Measurements from ENCODE around the gene THEM5.

Gene THEM5

DNA sequence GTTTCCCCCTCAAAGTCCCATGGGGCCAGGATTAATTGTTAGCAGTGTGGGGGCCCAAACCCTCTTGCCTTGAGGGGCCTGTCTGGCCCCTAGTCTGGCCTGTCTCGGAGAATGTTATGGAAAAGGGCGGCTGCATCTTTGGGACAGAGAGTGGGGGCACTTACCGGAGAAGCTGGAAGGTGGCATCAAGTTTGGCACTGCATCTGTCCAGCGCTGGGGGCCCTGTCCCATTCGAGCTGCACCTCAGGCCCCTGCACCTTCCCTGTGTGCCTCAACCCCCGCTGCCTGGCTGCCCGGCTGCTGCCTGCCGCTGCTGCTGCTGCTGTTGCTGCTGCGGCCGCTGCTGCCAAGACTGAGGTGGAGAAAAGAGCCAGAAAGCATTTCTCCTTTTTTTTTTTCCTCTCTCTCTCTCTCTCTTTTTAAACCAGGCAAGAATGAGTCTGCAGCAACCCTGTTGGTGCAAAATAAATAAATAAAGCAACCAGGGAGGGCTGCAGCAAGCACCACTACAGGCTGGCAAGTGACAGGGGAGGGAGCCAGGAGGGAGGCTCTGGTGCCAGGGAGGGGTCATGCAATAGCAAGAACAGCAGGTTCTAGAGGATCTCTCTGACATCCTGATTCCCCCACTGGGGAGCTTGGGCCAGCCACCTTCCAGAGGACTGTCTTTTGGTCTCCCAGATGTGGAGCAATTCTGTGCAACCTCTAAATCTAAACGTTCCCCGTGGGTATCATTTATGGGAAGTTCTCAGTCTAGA lies 48.3 kb downstream of the THEM5 start, which contains the start of gene LINGO4:
LINGO4 (minus strand) TSS at position 354 of the 755 bp plus-strand sequence. CDS start 2,715 bp downstream, outside the sequence.
- no peak for DNase-seq
- no peaks in the 10 kb centered on the region for H3K27me3 ChIP-seq (ENCODE audit: insufficient read depth, low read length, poor library complexity)
- no CpG with 5 or more reads among the region's 12 CpGs for WGBS (ENCODE audit: extremely low coverage, insufficient coverage, low lambda C conversion rate)
- no peak within 1 kb of the TSS for H3K23ac ChIP-seq (ENCODE audit: low read length)
- H3K36me3 ChIP-seq (ENCODE audit: control insufficient read depth, insufficient read depth, low read length): no peaks in the 10 kb centered on the region
- no peak within 1 kb of the TSS for H2BK15ac ChIP-seq (replicated peaks; ENCODE audit: low read depth)
- no peak within 1 kb of the TSS for H2AK5ac ChIP-seq (ENCODE audit: low read length)
- no peak within 1 kb of the TSS for H3K9ac ChIP-seq (ENCODE audit: low read length)
- no peak within 1 kb of the TSS for H3K18ac ChIP-seq (ENCODE audit: low read length)
- no peaks in the 10 kb centered on the region for H3K4me1 ChIP-seq (ENCODE audit: control insufficient read depth, low read depth, low read length)
- no peak within 1 kb of the TSS for H4K5ac ChIP-seq (ENCODE audit: low read length)
- H3K56ac ChIP-seq (ENCODE audit: low read length): no peak within 1 kb of the TSS
- H3K4me3 ChIP-seq (ENCODE audit: low read length): no peak within 1 kb of the TSS
- no peaks in the 10 kb centered on the region for H3K79me1 ChIP-seq (ENCODE audit: low read length)
- H2BK120ac ChIP-seq (ENCODE audit: low read depth, low read length): no peak within 1 kb of the TSS
- no peak within 1 kb of the TSS for H3K4ac ChIP-seq (ENCODE audit: low read depth, low read length)
- no peak within 1 kb of the TSS for H3K27ac ChIP-seq (ENCODE audit: low read depth, low read length)
- H2BK5ac ChIP-seq (ENCODE audit: low read length): no peak within 1 kb of the TSS
- no peak within 1 kb of the TSS for H4K8ac ChIP-seq (ENCODE audit: low read depth, low read length)
- no peaks in the 10 kb centered on the region for H3K79me2 ChIP-seq (ENCODE audit: control insufficient read depth, insufficient read depth, low read length)
- no peak within 1 kb of the TSS for H3K4me2 ChIP-seq (ENCODE audit: low read length)

DNA sequence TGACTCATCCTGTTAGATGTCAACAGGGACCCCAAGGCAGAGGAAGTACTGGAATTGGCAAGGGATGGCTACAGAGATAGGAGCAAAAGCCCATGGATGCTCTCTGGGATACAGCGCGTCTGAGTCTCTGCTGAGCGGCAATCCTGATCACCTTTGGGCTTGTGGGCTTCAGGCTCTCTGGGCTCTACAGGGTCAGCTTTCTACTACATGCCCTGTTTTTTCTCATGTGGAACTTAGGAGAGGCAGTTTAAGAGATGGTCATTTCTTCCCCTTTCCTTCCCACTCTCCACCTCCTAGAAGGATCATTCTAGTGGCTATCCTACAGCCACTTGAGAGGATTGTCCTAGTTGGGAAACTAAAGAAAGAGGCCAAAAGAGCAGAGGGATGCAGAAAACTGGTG lies 49.6 kb downstream of the THEM5 start:
- Histone ChIP-seq H3K79me2 (ENCODE audit: control insufficient read depth, insufficient read depth, low read length) (no peaks in the 10 kb centered on the region), H3K23ac (ENCODE audit: low read length) (no peak overlapping the region), H3K4me3 (ENCODE audit: low read length) (no peak overlapping the region), H3K56ac (ENCODE audit: low read length) (no peak overlapping the region), H3K9ac (ENCODE audit: low read length) (no peak overlapping the region), H3K4ac (ENCODE audit: low read depth, low read length) (no peak overlapping the region), H4K5ac (ENCODE audit: low read length) (no peak overlapping the region), H3K36me3 (ENCODE audit: control insufficient read depth, insufficient read depth, low read length) (no peaks in the 10 kb centered on the region), H3K4me2 (ENCODE audit: low read length) (no peak overlapping the region), H2BK5ac (ENCODE audit: low read length) (no peak overlapping the region), H3K27ac (ENCODE audit: low read depth, low read length) (no peak overlapping the region), H2AK5ac (ENCODE audit: low read length) (no peak overlapping the region), H3K18ac (ENCODE audit: low read length) (no peak overlapping the region), H2BK15ac (replicated peaks; ENCODE audit: low read depth) (no peak overlapping the region), H3K27me3 (ENCODE audit: insufficient read depth, low read length, poor library complexity) (no peaks in the 10 kb centered on the region), H3K4me1 (ENCODE audit: control insufficient read depth, low read depth, low read length) (peaks cover 2% of the 10 kb centered on the region), H3K79me1 (ENCODE audit: low read length) (no peaks in the 10 kb centered on the region), H2BK120ac (ENCODE audit: low read depth, low read length) (no peak overlapping the region), H4K8ac (ENCODE audit: low read depth, low read length) (no peak overlapping the region)
- DNase-seq: no peak
- WGBS (ENCODE audit: extremely low coverage, insufficient coverage, low lambda C conversion rate): no CpG with 5 or more reads among the region's 3 CpGs

DNA sequence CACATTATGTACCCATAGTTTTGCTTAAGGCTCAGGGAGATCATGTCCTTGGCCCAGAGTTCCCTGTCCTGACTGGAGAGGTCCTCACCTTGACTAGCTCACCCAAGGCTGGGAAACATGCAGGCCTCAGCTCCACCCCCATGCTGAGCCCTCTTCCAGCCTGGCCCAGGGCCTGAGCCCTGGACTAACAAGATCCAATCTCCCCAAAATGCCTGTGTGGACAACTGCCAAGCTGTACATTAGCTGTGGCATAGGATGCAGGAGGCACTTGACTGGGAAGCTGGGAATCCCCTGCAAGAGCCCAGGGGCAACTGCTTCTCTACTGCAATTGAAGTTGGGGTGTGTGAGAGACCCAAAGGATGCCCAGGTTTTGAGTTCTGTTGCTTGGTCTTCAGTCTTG lies 50.3 kb downstream of the THEM5 start:
- Histone ChIP-seq H3K36me3 (ENCODE audit: control insufficient read depth, insufficient read depth, low read length) (no peaks in the 10 kb centered on the region), H3K79me1 (ENCODE audit: low read length) (no peaks in the 10 kb centered on the region), H4K5ac (ENCODE audit: low read length) (no peak overlapping the region), H2BK120ac (ENCODE audit: low read depth, low read length) (no peak overlapping the region), H3K27ac (ENCODE audit: low read depth, low read length) (no peak overlapping the region), H3K79me2 (ENCODE audit: control insufficient read depth, insufficient read depth, low read length) (no peaks in the 10 kb centered on the region), H3K4me1 (ENCODE audit: control insufficient read depth, low read depth, low read length) (peaks cover 2% of the 10 kb centered on the region), H2BK5ac (ENCODE audit: low read length) (no peak overlapping the region), H3K27me3 (ENCODE audit: insufficient read depth, low read length, poor library complexity) (no peaks in the 10 kb centered on the region), H3K23ac (ENCODE audit: low read length) (no peak overlapping the region), H3K9ac (ENCODE audit: low read length) (no peak overlapping the region), H3K18ac (ENCODE audit: low read length) (no peak overlapping the region), H2AK5ac (ENCODE audit: low read length) (no peak overlapping the region), H3K4me2 (ENCODE audit: low read length) (no peak overlapping the region), H2BK15ac (replicated peaks; ENCODE audit: low read depth) (no peak overlapping the region), H4K8ac (ENCODE audit: low read depth, low read length) (no peak overlapping the region), H3K56ac (ENCODE audit: low read length) (no peak overlapping the region), H3K4me3 (ENCODE audit: low read length) (no peak overlapping the region), H3K4ac (ENCODE audit: low read depth, low read length) (no peak overlapping the region)
- no peak for DNase-seq

DNA sequence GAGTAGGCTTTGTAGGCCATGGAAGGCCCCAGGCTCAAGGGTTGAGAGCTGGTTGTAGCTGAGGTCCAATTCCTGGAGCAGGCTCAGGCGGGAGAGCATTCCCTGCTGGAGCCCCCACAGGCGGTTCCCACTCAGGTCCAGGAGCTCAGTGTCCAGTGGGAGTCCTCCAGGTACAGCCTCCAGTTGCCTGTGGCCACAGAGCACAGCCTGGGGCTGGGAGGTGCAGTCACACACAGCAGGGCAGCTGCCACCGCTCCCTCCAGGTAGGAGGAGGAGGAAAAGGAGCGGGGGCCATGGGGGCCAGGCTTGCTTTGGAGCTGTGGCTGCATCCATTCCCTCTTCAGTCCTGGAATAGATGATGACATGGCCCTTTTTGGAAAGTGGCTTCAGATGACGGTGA lies 51.1 kb downstream of the THEM5 start:
- Histone ChIP-seq H2AK5ac (ENCODE audit: low read length) (no peak overlapping the region), H2BK5ac (ENCODE audit: low read length) (no peak overlapping the region), H3K27ac (ENCODE audit: low read depth, low read length) (no peak overlapping the region), H3K4me1 (ENCODE audit: control insufficient read depth, low read depth, low read length) (peaks cover 2% of the 10 kb centered on the region), H3K79me2 (ENCODE audit: control insufficient read depth, insufficient read depth, low read length) (no peaks in the 10 kb centered on the region), H3K4me3 (ENCODE audit: low read length) (no peak overlapping the region), H3K56ac (ENCODE audit: low read length) (no peak overlapping the region), H3K27me3 (ENCODE audit: insufficient read depth, low read length, poor library complexity) (no peaks in the 10 kb centered on the region), H2BK15ac (replicated peaks; ENCODE audit: low read depth) (no peak overlapping the region), H4K5ac (ENCODE audit: low read length) (no peak overlapping the region), H3K4me2 (ENCODE audit: low read length) (no peak overlapping the region), H3K36me3 (ENCODE audit: control insufficient read depth, insufficient read depth, low read length) (no peaks in the 10 kb centered on the region), H3K18ac (ENCODE audit: low read length) (no peak overlapping the region), H4K8ac (ENCODE audit: low read depth, low read length) (no peak overlapping the region), H2BK120ac (ENCODE audit: low read depth, low read length) (no peak overlapping the region), H3K23ac (ENCODE audit: low read length) (no peak overlapping the region), H3K79me1 (ENCODE audit: low read length) (no peaks in the 10 kb centered on the region), H3K4ac (ENCODE audit: low read depth, low read length) (no peak overlapping the region), H3K9ac (ENCODE audit: low read length) (no peak overlapping the region)
- no peak for DNase-seq
- WGBS (ENCODE audit: extremely low coverage, insufficient coverage, low lambda C conversion rate): no CpG with 5 or more reads among the region's 5 CpGs

DNA sequence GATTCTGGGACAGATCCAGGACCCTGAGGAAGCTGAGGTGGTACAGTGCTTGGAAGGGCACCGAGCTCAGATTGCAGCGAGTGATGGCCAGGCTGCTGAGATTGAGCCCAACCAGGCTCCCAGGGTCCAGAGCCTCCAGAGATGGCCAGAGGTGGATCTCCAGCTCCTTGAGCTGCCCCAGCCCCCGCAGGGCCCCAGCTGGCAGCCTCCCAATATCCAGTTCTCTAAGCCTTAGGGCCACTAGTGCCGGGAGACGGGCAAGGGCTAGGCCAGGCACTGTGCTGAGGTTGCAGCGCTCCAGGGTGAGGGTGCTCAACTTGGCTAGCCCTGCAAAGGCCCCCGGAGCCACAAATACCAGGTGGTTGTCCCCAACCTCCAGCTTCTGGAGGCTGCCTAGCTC lies 51.7 kb downstream of the THEM5 start:
- Histone ChIP-seq H3K27ac (ENCODE audit: low read depth, low read length) (no peak overlapping the region), H3K56ac (ENCODE audit: low read length) (no peak overlapping the region), H3K18ac (ENCODE audit: low read length) (no peak overlapping the region), H2BK5ac (ENCODE audit: low read length) (no peak overlapping the region), H3K4me2 (ENCODE audit: low read length) (no peak overlapping the region), H3K27me3 (ENCODE audit: insufficient read depth, low read length, poor library complexity) (no peaks in the 10 kb centered on the region), H2BK15ac (replicated peaks; ENCODE audit: low read depth) (no peak overlapping the region), H2AK5ac (ENCODE audit: low read length) (no peak overlapping the region), H3K4ac (ENCODE audit: low read depth, low read length) (no peak overlapping the region), H3K79me2 (ENCODE audit: control insufficient read depth, insufficient read depth, low read length) (no peaks in the 10 kb centered on the region), H4K8ac (ENCODE audit: low read depth, low read length) (no peak overlapping the region), H3K79me1 (ENCODE audit: low read length) (no peaks in the 10 kb centered on the region), H3K36me3 (ENCODE audit: control insufficient read depth, insufficient read depth, low read length) (no peaks in the 10 kb centered on the region), H3K23ac (ENCODE audit: low read length) (no peak overlapping the region), H4K5ac (ENCODE audit: low read length) (no peak overlapping the region), H3K4me1 (ENCODE audit: control insufficient read depth, low read depth, low read length) (peaks cover 2% of the 10 kb centered on the region), H3K4me3 (ENCODE audit: low read length) (no peak overlapping the region), H2BK120ac (ENCODE audit: low read depth, low read length) (no peak overlapping the region), H3K9ac (ENCODE audit: low read length) (no peak overlapping the region)
- WGBS (ENCODE audit: extremely low coverage, insufficient coverage, low lambda C conversion rate): no CpG with 5 or more reads among the region's 7 CpGs
- no peak for DNase-seq

DNA sequence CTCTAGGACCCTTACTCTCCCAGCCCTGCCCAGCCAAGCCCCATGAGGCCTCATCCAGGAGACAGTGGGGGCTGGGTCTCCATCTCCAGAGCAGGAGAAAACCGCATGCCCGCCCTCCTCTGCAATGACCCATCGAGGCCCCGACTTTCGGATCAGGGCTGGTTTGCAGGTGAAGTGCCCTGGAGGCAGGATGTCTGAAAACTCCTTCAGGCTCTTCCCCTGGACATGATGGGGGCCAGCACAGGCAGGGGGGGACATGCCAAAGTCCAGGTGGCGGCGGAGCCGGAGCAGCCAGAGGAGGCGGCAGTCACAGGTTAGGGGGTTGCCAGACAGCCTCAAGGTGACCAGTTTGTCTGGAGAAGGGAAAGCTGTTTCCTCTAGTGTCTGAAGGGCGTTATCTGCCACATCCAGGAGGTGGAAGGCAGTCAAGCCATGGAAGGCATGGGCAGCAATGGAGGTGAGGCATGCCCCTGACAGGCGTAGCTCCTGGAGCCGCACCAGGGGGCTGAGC lies 52.1 kb downstream of the THEM5 start:
- no peaks in the 10 kb centered on the region for H3K36me3 ChIP-seq (ENCODE audit: control insufficient read depth, insufficient read depth, low read length)
- no peak overlapping the region for H3K4ac ChIP-seq (ENCODE audit: low read depth, low read length)
- no peak overlapping the region for H4K5ac ChIP-seq (ENCODE audit: low read length)
- no peak for DNase-seq
- WGBS (ENCODE audit: extremely low coverage, insufficient coverage, low lambda C conversion rate): no CpG with 5 or more reads among the region's 12 CpGs
- H3K27ac ChIP-seq (ENCODE audit: low read depth, low read length): no peak overlapping the region
- no peak overlapping the region for H3K23ac ChIP-seq (ENCODE audit: low read length)
- no peak overlapping the region for H3K9ac ChIP-seq (ENCODE audit: low read length)
- no peaks in the 10 kb centered on the region for H3K79me2 ChIP-seq (ENCODE audit: control insufficient read depth, insufficient read depth, low read length)
- no peaks in the 10 kb centered on the region for H3K27me3 ChIP-seq (ENCODE audit: insufficient read depth, low read length, poor library complexity)
- H3K4me2 ChIP-seq (ENCODE audit: low read length): no peak overlapping the region
- no peak overlapping the region for H3K18ac ChIP-seq (ENCODE audit: low read length)
- no peaks in the 10 kb centered on the region for H3K79me1 ChIP-seq (ENCODE audit: low read length)
- no peak overlapping the region for H4K8ac ChIP-seq (ENCODE audit: low read depth, low read length)
- H3K4me3 ChIP-seq (ENCODE audit: low read length): no peak overlapping the region
- H3K56ac ChIP-seq (ENCODE audit: low read length): no peak overlapping the region
- H2AK5ac ChIP-seq (ENCODE audit: low read length): no peak overlapping the region
- no peak overlapping the region for H2BK15ac ChIP-seq (replicated peaks; ENCODE audit: low read depth)
- peaks cover 2% of the 10 kb centered on the region for H3K4me1 ChIP-seq (ENCODE audit: control insufficient read depth, low read depth, low read length)
- no peak overlapping the region for H2BK120ac ChIP-seq (ENCODE audit: low read depth, low read length)
- H2BK5ac ChIP-seq (ENCODE audit: low read length): no peak overlapping the region

All from mesendoderm (in vitro differentiated cells).